Upper lobe of left lung (tissue), 6 donors: ENCODE results near the gene TTR. TPM values are rescaled to one million over a fixed set of nuclear protein-coding genes. Genes with fewer than 3 reads are reported as not detected.

Experiments used
- ATAC-seq, 2 donors: fragments of 200-7000 bp; cut with Tn5 transposase; one replicate each; pipeline ENCODE4 v1.9.1; 2022; ENCODE audit warnings: mild to moderate bottlenecking in 2 of 2, moderate library complexity in 2 of 2; ENCODE audit not compliant: low FRiP score in 2 of 2
- DNase-seq, 2 donors: peaks; one replicate each; pipeline ENCODE4 v3.0.0-alpha.2; 2019 to 2020
- H3K27ac ChIP-seq, 4 donors: fragments of 200-600 bp; sonication (generic); one replicate each; pipeline ENCODE4 v1.5.1; 2016 to 2019
- H3K27me3 ChIP-seq, 4 donors: fragments of 200-600 bp; sonication (generic); one replicate each; pipeline ENCODE4 v1.5.1; 2017 to 2019
- H3K36me3 ChIP-seq, 4 donors: fragments of 200-600 bp; sonication (generic); one replicate each; pipeline ENCODE4 v1.5.1; 2016 to 2019
- H3K4me1 ChIP-seq, 4 donors: fragments of 200-600 bp; sonication (generic); one replicate each; pipeline ENCODE4 v1.5.1; 2018 to 2019
- H3K4me3 ChIP-seq, 4 donors: fragments of 200-600 bp; sonication (generic); one replicate each; pipeline ENCODE4 v1.5.1; 2017 to 2019; ENCODE audit warnings: mild to moderate bottlenecking in 2 of 4, moderate library complexity in 1 of 4
- H3K9me3 ChIP-seq, 4 donors: fragments of 200-600 bp; sonication (generic); one replicate each; pipeline ENCODE4 v1.5.1; 2018 to 2019
- EP300 ChIP-seq, 4 donors: sonication (generic); formaldehyde crosslinking; IDR thresholded peaks; one replicate each; pipeline ENCODE4 v1.5.1; 2017; ENCODE audit warnings: antibody characterized with exemption in 4 of 4, control low read depth in 2 of 4
- POLR2A ChIP-seq, 4 donors: fragments of 450-650 bp; IDR thresholded peaks; one replicate each; pipeline ENCODE4 v1.5.1; 2016 to 2017; ENCODE audit warnings: antibody characterized with exemption in 4 of 4, mild to moderate bottlenecking in 2 of 4
- POLR2AphosphoS5 ChIP-seq, 2 donors: sonication (generic); formaldehyde crosslinking; IDR thresholded peaks; one replicate each; pipeline ENCODE4 v1.5.1; 2017; ENCODE audit warnings: antibody characterized with exemption in 2 of 2
- WGBS, 2 donors: methylation state at CpG; one replicate each; pipeline ENCODE4 v1.1.5; 2017 to 2018; 5-methylcytosine and 5-hydroxymethylcytosine counted together
- total RNA-seq, 6 donors: library from RNA; depleted of rRNA in 4 of 6; stranded (reverse); fragments of >200 nt in 4 of 6; gene quantifications; one replicate each; pipeline versions ENCODE4 v1.1.0 to v1.2.1, GENCODE V29; 2016 to 2021
- TF ChIP-seq, protein P1 (sequence below), 6 experiments: fragments of 450-650 bp in 4 of 6; fragments of 200-600 bp in 2 of 6; sonication (generic) in 2 of 6; IDR thresholded peaks; one replicate each; pipeline ENCODE4 v1.5.1; 2016 to 2019; ENCODE audit warnings: antibody characterized with exemption in 6 of 6
- donor health status: DM: no; HTN: no; CAD: no; lungs with moderate emphysema.
- donor health status: DM: no; HTN: yes; CAD: no; lungs with severe emphysema.

The TTR gene
- total RNA-seq, 6 donors from 2014 or later: 0.86 to 2.4 TPM; not detected in 4

DNA sequence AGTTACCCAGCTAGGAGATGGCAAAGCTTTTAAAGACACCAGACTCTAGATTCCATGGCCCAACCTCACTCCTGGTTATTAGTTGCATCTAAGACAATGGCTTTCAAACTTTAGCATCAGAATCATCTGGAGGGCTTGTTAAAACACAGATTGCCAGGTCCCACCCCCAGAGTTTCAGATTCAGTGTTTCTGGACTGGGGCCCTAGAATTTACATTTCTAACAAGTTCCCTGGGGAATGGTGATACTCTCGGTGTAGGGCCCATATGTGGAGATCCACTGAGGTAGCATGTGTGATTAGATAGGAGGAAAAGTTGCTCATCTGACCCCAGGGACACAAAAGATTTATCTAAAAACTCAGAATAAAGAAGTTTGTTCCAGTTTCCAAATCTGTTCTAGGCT is 14.5 kb upstream of the TTR start:
- no peak for ATAC-seq
- TF ChIP-seq POLR2AphosphoS5 (IDR thresholded peaks at IDR 0.05) (no peak), POLR2A (IDR thresholded peaks at IDR 0.05) (no peak), EP300 (IDR thresholded peaks at IDR 0.05) (no peak)
- TF ChIP-seq, protein P1, sequence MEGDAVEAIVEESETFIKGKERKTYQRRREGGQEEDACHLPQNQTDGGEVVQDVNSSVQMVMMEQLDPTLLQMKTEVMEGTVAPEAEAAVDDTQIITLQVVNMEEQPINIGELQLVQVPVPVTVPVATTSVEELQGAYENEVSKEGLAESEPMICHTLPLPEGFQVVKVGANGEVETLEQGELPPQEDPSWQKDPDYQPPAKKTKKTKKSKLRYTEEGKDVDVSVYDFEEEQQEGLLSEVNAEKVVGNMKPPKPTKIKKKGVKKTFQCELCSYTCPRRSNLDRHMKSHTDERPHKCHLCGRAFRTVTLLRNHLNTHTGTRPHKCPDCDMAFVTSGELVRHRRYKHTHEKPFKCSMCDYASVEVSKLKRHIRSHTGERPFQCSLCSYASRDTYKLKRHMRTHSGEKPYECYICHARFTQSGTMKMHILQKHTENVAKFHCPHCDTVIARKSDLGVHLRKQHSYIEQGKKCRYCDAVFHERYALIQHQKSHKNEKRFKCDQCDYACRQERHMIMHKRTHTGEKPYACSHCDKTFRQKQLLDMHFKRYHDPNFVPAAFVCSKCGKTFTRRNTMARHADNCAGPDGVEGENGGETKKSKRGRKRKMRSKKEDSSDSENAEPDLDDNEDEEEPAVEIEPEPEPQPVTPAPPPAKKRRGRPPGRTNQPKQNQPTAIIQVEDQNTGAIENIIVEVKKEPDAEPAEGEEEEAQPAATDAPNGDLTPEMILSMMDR (IDR thresholded peaks at IDR 0.05): no peak
- WGBS, 2 donors: 81 to 86% methylated on average over 1 of the region's 1 CpG

DNA sequence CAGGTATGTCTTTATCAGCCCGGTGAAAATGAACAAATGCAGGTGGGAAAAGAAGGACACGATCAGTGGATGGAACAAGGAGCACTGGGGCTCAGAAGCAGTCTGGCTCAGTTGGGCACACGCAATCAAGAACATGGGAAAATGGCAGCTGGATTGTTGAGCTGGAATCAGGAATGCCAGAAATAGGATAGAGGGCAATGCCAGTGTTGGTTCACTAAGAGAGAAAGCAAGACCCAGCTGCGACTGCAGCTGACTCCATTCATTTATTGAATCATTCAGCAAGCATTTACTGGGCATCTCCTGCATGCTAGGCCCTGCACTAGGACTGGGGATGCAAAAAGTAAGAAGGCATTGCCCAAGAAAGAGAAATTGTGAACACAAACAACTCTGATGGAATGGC is 13.6 kb upstream of the TTR start:
- Histone ChIP-seq H3K9me3 (no peaks in the 10 kb centered on the region), H3K36me3 (no peaks in the 10 kb centered on the region), H3K27ac (no peak overlapping the region), H3K4me1 (no peaks in the 10 kb centered on the region), H3K4me3 (no peak overlapping the region), H3K27me3 (no peaks in the 10 kb centered on the region)
- DNase-seq (no peak), ATAC-seq (no peak)
- WGBS, 2 donors: 93 to 95% methylated on average over 4 of the region's 4 CpGs
- no peak for TF ChIP-seq POLR2A (IDR thresholded peaks at IDR 0.05)
- TF ChIP-seq, protein P1 (IDR thresholded peaks at IDR 0.05): no peak
- TF ChIP-seq POLR2AphosphoS5 (IDR thresholded peaks at IDR 0.05): no peak
- no peak for TF ChIP-seq EP300 (IDR thresholded peaks at IDR 0.05)

More for the DNA sequence above, 14.5 kb upstream of the TTR start:
- Histone ChIP-seq H3K9me3 (no peaks in the 10 kb centered on the region), H3K4me1 (no peaks in the 10 kb centered on the region), H3K36me3 (no peaks in the 10 kb centered on the region), H3K27ac (no peak overlapping the region), H3K27me3 (no peaks in the 10 kb centered on the region), H3K4me3 (no peak overlapping the region)
- DNase-seq: no peak

DNA sequence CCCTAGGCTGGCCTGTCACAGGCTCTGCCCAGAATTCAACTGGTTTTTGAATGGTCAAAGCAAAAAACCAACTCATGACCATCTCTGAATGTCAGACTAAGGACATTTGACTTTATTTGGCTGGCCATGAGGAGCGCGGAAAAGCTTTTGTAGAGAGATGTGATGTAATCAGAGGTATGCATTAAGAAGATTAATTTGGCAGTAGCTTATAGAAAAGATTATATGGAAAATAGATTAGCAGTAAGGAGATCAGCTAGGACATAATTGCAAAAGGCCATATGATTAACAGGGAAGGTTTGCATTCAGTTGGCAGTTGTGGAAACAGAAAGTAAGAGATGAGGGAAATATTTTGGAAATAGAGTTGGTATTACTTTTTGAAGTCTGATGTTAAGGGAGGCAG is 12.3 kb upstream of the TTR start:
- H3K9me3 ChIP-seq: no peaks in the 10 kb centered on the region
- WGBS, 2 donors: 96 to 100% methylated on average over 2 of the region's 2 CpGs

DNA sequence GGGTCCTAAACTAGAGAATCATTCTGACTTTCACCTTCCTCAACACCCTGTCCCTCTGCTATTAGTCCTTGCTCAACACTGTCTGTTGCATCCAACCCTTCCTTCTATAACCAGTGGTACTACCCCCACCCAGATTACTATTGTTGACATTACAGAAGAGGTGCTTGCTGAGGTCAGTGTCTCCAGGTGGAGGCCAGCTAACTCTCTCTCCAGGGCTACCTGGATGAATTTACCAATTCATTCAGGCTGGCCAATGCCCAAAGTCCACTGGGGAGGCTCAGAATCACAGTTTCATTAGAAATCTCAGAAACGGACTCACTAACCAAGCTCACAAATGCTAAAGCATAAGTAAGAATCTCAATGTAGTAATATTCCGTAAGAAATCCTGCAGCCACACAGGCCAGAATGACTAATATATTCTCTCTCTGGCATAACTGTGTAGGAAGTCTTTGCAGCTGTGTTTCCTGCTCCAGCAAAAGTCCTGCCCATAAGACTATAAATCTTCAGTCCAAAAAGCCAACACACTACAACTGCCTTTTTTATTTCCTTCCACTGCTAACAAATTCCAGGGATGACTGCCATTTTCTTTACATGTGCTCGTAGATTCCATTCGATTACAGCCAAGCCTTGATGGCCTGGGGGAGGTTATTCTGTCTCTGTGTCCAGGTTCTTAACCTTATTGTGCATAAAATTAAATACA is 10.0 kb upstream of the TTR start:
- Histone ChIP-seq H3K36me3 (no peaks in the 10 kb centered on the region), H3K27ac (no peak overlapping the region), H3K4me1 (no peaks in the 10 kb centered on the region), H3K27me3 (no peaks in the 10 kb centered on the region), H3K9me3 (no peaks in the 10 kb centered on the region), H3K4me3 (no peak overlapping the region)
- TF ChIP-seq, protein P1 (IDR thresholded peaks at IDR 0.05): no peak
- no peak for TF ChIP-seq POLR2AphosphoS5 (IDR thresholded peaks at IDR 0.05)
- no peak for TF ChIP-seq POLR2A (IDR thresholded peaks at IDR 0.05)
- TF ChIP-seq EP300 (IDR thresholded peaks at IDR 0.05): no peak
- WGBS, 2 donors: 34% methylated on average over 4 of the region's 4 CpGs
- no peak for ATAC-seq
- no peak for DNase-seq

More for the DNA sequence above, 12.3 kb upstream of the TTR start:
- DNase-seq (no peak), ATAC-seq (no peak)
- Histone ChIP-seq H3K4me3 (no peak overlapping the region), H3K27ac (no peak overlapping the region), H3K27me3 (no peaks in the 10 kb centered on the region), H3K4me1 (no peaks in the 10 kb centered on the region), H3K36me3 (no peaks in the 10 kb centered on the region)
- TF ChIP-seq POLR2AphosphoS5 (IDR thresholded peaks at IDR 0.05): no peak
- no peak for TF ChIP-seq POLR2A (IDR thresholded peaks at IDR 0.05)
- TF ChIP-seq, protein P1 (IDR thresholded peaks at IDR 0.05): no peak
- TF ChIP-seq EP300 (IDR thresholded peaks at IDR 0.05): no peak
